Endothelial cell of hepatic sinusoid (primary cell): ENCODE data around the gene DOCK10.
"Not testable (repeated sequence)": the region's sequence is repeated elsewhere in the genome, so short reads cannot be mapped to it uniquely, and the experiment has no call there.

Experiments used
- in situ Hi-C: cut with HindIII; loops from 2 replicates; pipeline ENCODE4 v1.10.0; 2017; ENCODE audit warnings: low sequenced_read_pairs

DOCK10 gene

GRCh38 chr2:224925810-224926100 lies 116.5 kb downstream of the DOCK10 start:
- in situ Hi-C loops, result no loop called here

GRCh38 chr2:224925061-224925809 lies 117.0 kb downstream of the DOCK10 start:
- in situ Hi-C loops, result no loop called here

DNA sequence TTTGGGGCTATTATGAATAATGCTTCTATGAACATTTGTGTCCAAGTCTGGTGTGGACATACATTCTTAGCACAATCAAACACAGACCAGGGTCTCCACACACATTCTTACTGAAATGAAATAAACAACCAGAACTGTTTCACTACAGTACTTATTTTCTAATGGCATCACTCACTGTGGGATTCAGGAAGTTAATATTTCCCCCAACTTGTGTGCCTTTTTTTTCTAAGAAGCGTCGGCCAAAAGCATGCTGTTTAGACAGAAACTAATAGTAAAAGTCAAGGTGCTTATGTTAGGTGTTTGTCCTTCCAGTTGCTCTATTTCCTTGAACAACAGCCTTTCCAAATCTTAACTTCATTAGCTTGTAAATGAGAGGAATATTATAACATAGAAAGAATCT lies 117.6 kb downstream of the DOCK10 start:
- in situ Hi-C loops, result loop anchor here (5.0 kb wide), 1 partner anchor 42 kb away; no protein-coding TSS in a partner anchor

- in situ Hi-C loops, result loop anchor here (5.0 kb wide), 1 partner anchor 40 kb away; no protein-coding TSS in a partner anchor
Observed at GRCh38 chr2:224922142-224922727, 120.0 kb downstream of the DOCK10 start.

DNA sequence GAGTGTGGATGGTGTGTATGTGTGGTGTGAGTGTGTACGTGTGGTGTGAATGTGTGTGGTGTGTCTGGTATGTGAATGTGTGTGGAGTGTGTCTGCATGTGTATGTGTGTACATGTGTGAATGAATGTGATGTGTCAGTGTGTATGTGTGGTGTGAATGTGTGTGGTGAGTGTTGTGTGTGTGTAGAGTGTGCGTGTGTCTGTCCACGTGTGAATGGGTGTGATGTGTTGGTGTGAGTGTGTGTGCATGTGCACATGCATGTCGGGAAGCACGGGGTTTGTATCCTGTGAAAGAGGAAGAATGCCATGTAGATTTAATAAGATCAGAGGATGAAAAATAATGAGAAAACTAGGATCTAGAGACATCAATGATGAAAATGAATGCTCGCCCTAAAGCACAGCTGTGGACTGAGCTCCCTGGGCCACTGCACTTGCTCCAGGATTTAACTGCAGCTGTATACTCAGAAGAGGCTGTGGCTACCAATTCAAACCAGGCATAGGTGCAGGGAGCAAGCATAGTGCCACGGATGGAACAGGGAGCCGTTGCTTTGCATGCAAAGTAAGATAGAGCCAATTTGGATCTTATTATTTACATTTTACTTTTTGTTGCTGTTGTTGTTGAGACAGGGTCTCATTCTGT lies 122.7 kb downstream of the DOCK10 start:
- in situ Hi-C loops, result loop anchor here (5.0 kb wide), 1 partner anchor 37 kb away; no protein-coding TSS in a partner anchor

DNA sequence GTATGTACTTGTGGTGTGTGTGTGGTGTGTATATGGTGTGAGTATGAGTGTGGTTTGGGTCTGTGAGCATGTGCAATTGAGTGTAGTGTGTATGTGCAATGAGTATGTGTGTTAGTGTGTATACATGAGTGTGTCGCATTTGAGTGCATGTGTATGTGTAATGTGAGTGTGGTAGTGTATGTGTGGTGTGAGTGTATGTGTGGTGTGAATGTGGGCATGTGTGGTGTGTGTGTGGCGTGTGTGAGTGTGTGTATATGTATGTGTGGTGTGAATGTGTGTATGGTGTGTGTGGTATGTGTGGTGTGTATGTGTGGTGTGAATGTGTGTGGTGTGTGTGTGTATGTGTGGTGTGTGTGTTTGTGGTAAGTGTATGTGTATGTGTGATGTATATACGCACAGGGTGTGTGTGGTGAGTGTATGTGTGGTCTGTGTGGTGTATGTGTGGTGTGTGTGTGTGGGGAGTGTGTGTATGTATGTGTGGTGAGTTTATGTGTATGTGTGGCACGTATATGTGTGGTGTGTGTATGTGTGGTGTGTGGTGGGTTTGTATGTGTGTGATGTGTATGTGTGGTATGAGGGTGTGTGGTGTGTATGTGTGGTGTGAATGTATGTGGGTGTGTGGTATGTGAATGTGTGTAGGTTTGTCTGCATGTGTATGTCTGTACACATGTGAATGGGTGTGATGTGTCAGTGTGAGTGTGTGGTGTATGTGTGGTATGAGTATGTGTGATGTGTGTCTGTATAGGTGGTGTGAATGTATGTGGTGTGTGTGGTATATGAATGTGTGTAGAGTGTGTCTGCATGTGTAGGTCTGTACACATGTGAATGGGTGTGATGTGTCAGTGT lies 123.4 kb downstream of the DOCK10 start:
- in situ Hi-C loops, result no loop called here

GRCh38 chr2:224917246-224917645 lies 125.0 kb downstream of the DOCK10 start:
- in situ Hi-C loops, result not testable (repeated sequence)

GRCh38 chr2:224915136-224915535 lies 127.1 kb downstream of the DOCK10 start:
- in situ Hi-C loops, result no loop called here

DNA sequence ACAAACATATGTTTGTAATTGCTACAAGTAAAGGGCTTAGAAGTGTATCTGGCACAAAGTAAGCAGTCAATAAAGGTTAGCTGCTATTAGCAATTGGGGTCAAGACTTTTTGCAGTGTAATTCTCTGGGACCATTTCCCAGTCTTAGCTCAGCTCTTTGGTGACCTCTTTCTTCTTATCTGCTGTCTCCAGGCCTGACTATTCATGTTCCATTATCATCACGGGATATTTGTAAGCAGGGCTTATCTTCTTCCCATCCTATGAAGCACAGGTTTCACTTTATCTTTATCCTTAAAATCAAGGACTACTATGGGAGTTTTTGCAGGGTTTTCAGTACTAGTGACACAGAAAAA lies 131.7 kb downstream of the DOCK10 start:
- in situ Hi-C loops, result no loop called here

- in situ Hi-C loops, result loop anchor here (5.0 kb wide), 1 partner anchor 82 kb away; no protein-coding TSS in a partner anchor
Observed at GRCh38 chr2:224909885-224910573, 132.2 kb downstream of the DOCK10 start.

GRCh38 chr2:224908818-224909217 lies 133.4 kb downstream of the DOCK10 start:
- in situ Hi-C loops, result loop anchor here (5.0 kb wide), 1 partner anchor 83 kb away; no protein-coding TSS in a partner anchor

DNA sequence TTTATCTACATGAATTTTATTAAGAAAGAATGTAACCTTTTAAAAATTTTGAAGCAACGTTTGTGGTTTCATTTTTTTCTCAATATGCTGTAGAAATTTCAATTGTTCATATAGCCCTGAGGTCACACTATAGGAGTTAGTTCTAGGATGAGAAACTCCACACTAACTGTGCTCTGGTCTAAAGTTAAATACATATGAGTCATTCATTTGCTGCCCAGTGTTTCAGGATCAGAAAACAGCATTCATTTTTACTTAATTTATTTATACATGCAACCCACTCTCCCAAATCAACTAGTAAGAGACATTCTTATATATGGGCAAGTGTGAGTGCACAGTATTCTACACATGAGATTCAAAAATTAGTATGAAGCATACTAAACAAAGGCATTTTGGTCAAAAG lies 137.9 kb downstream of the DOCK10 start:
- in situ Hi-C loops, result no loop called here

GRCh38 chr2:224903621-224904020 lies 138.6 kb downstream of the DOCK10 start:
- in situ Hi-C loops, result no loop called here

DNA sequence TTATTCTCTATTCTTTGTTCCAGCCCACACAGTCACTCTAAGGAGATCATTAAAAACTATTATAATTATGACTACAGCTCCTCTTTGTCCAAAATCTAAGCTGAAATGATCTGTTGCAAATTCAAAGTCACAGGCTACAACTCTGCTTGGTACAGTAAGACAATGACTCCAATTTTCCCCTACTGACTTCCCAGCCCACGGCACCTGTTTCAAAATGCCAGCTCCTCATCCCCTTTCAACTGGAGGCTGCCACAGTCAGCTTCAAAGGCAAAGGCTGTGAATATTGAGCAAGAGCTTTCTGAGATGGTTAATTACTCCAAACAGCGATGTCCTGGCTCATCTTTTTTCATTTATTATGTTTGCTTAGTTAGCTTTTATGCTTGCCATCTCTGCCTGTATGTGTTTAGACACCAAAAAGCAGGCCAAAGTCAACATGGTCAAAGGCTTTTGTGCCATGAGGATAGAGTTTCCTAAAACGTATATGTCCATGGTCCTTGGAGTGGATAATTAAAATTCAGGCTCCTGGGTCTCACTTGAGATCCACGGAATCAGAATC lies 141.1 kb downstream of the DOCK10 start:
- in situ Hi-C loops, result no loop called here

DNA sequence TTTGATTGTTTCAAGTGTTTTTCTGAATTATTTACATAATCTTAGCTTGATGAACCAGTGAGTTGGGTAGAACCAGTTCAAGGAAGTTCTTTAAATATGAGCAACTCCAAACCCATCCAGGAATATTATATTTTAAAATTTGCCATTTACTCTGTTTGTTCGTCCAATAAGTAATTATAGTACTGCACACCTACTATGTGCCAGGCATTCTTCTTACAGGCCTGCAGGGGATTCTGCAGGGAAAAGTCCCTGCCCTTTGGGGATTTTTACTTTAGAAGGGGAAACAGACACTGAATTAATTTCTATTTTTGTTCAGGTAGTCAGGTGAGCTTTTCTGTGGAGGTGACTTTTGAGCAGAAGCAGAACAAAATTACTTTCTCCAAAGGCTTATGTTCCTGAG lies 146.9 kb downstream of the DOCK10 start:
- in situ Hi-C loops, result no loop called here

GRCh38 chr2:224894356-224894755 lies 147.9 kb downstream of the DOCK10 start:
- in situ Hi-C loops, result loop anchor here (5.0 kb wide), 1 partner anchor 52 kb away; no protein-coding TSS in a partner anchor

DNA sequence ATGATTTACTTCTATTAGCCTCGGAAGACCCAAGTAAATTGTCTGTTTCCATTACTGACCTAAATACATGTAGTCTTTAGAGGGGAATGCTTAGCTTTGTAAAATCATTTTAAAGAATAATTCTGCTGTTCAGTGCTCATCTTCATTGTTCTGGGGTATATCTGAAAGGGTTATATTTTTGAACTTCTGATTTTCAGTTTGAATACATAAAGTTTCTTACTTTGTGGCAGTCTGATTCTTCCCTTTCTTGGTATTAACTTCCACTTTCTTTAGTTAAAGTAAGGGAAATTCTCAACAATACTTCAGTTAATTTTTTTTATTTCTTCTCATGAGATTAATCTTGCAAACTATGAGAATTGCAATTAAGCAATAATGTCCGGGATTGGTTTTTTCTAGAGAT lies 148.4 kb downstream of the DOCK10 start:
- in situ Hi-C loops, result loop anchor here (5.0 kb wide), 1 partner anchor 52 kb away; no protein-coding TSS in a partner anchor

DNA sequence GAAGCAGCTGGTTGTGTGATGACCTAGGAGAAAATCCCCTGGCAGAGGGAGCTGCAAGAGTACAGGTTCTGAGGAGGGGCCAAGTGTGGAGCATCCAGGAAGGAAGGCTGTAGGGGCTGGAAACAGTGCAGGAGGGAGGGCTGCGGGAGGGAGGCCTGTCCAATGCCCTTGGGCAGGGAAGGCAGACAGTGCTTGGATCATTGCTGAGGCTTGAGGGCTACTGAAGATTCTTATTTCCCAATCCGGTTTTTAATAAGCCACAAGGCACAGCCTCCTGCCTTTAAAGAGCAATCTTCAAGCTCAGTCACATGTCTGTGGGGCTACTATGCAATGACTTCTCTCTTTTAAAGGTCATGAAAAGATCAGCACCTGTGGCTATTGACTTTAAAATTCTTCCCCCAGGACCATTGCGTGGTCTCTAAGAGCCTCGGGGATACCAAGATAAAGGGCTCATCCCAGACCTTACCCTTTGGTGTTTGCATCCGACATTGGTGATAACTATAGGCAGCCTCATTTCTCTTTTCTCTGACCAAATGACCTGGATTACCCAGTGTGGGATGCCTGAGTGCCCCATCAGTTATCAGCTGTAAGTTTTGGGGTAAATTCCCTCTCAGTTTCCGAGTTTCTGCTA lies 149.6 kb downstream of the DOCK10 start:
- in situ Hi-C loops, result loop anchor here (5.0 kb wide), 1 partner anchor 50 kb away; no protein-coding TSS in a partner anchor

DNA sequence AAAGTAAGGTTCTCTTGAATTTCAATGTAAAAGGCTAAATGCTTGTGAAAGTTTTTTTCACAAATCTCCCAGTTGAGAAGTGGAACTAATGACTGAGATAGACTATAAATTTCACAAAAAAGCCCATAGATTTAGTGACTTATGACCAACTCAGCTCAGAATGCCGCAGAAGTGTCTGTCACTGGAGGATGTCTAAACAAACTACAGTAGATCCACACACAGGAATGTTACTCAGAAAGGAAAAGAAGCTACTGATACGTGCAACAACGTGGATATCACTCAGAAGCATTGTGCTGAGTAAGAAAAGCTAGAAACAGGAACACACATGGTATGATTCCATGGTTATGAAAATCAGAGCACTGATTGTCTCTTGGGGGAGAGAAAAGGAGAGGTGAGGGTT lies 151.9 kb downstream of the DOCK10 start:
- in situ Hi-C loops, result loop anchor here (5.0 kb wide), 1 partner anchor 48 kb away; no protein-coding TSS in a partner anchor

GRCh38 chr2:224887141-224887540 lies 155.1 kb downstream of the DOCK10 start:
- in situ Hi-C loops, result no loop called here
